Tibial artery (tissue), 4 donors: ENCODE data around the gene INPP5B.

ENCODE experiments used
- DNase-seq, 2 donors: peaks; one replicate each; pipeline ENCODE4 v3.0.0-alpha.2; 2019
- H3K27ac ChIP-seq, 2 donors: fragments of 200-600 bp; sonication (generic) in 1 of 2; 1 replicate in 1 of 2; 2 replicates in 1 of 2; pipeline ENCODE4 v1.5.1; 2018 to 2019; ENCODE audit warnings: mild to moderate bottlenecking in 1 of 2
- H3K27me3 ChIP-seq, 2 donors: fragments of 200-600 bp; sonication (generic) in 1 of 2; one replicate each; pipeline versions ENCODE4 v1.5.1 to v1.6.0; 2016 to 2019
- H3K36me3 ChIP-seq, 3 donors: fragments of 200-600 bp; sonication (generic) in 2 of 3; one replicate each; pipeline ENCODE4 v1.5.1; 2016 to 2019; ENCODE audit warnings: mild to moderate bottlenecking in 2 of 3
- H3K4me1 ChIP-seq, 4 donors: fragments of 200-600 bp; sonication (generic) in 2 of 4; 1 replicate in 3 of 4; 2 replicates in 1 of 4; pipeline ENCODE4 v1.5.1; 2016 to 2019
- H3K4me3 ChIP-seq, 2 donors: fragments of 200-600 bp; sonication (generic) in 1 of 2; 1 replicate in 1 of 2; 2 replicates in 1 of 2; pipeline ENCODE4 v1.5.1; 2018 to 2019; ENCODE audit warnings: mild to moderate bottlenecking in 2 of 2
- H3K9me3 ChIP-seq, 3 donors: fragments of 200-600 bp; sonication (generic) in 1 of 3; one replicate each; pipeline ENCODE4 v1.5.1; 2016 to 2019
- intact Hi-C: fragments of 100-400 bp; cut with DNase I; formaldehyde crosslinking; loops from one replicate; pipeline ENCODE4 v1.15.0; 2023; ENCODE audit warnings: low total_unique reads
- TF ChIP-seq, protein P1 (sequence below), 2 experiments: fragments of 200-600 bp in 1 of 2; fragments of 450-650 bp in 1 of 2; IDR thresholded peaks; one replicate each; pipeline ENCODE4 v1.5.1; 2017 to 2019; ENCODE audit warnings: antibody characterized with exemption in 2 of 2, mild to moderate bottlenecking in 1 of 2, moderate library complexity in 1 of 2

Gene INPP5B

DNA sequence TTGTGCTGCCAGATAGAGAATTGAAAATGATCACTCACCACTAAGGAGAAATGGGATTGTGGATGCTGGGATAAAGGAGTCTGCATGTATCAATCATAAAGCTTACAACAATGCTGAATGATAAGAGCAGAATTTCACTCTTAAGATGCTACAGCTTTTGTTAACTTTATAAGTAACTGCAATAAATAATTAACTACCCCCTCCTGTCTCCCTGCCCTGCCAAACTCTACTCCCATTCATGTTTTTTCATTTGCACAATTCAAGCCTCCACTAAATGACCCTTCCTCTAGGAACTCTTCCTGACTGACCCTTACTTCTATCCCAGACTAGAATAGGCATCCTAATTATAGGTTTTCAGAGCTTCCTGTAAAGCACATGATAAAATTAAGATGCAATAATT lies 102.3 kb downstream of the INPP5B start:
- H3K4me1 ChIP-seq = peaks cover 0 to 4% (median under 1%) of the 10 kb centered on the region in 4 donors
- H3K27me3 ChIP-seq = no peaks in the 10 kb centered on the region
- H3K36me3 ChIP-seq = peaks cover 1 to 17% (median 6%) of the 10 kb centered on the region in 3 donors
- H3K9me3 ChIP-seq = no peaks in the 10 kb centered on the region
- no peak for DNase-seq
- H3K27ac ChIP-seq = no peak overlapping the region
- TF ChIP-seq, protein P1, sequence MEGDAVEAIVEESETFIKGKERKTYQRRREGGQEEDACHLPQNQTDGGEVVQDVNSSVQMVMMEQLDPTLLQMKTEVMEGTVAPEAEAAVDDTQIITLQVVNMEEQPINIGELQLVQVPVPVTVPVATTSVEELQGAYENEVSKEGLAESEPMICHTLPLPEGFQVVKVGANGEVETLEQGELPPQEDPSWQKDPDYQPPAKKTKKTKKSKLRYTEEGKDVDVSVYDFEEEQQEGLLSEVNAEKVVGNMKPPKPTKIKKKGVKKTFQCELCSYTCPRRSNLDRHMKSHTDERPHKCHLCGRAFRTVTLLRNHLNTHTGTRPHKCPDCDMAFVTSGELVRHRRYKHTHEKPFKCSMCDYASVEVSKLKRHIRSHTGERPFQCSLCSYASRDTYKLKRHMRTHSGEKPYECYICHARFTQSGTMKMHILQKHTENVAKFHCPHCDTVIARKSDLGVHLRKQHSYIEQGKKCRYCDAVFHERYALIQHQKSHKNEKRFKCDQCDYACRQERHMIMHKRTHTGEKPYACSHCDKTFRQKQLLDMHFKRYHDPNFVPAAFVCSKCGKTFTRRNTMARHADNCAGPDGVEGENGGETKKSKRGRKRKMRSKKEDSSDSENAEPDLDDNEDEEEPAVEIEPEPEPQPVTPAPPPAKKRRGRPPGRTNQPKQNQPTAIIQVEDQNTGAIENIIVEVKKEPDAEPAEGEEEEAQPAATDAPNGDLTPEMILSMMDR (IDR thresholded peaks at IDR 0.05) = no peak
- intact Hi-C loops = no loop called here
- H3K4me3 ChIP-seq = no peak overlapping the region

DNA sequence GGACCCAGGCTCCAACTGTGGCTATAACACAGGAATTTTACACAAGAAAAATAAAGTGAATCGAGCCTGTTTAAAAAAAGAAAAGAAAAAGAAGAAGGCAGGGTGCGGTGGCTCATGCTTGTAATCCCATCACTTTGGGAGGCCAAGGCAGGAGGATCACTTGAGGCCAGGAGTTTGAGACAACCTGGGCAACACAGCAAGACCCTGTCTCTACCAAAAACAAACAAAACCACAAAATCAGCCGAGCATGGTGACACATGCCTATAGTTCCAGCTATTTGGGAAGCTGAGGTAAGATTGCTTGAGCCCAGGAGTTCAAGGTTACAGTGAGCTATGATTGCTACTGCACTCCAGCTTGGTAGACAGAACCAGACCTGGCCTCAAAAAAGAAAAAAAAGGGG lies 105.2 kb downstream of the INPP5B start:
- TF ChIP-seq, protein P1 (IDR thresholded peaks at IDR 0.05) = no peak
- Histone ChIP-seq H3K36me3 (peaks cover 19 to 43% (median 30%) of the 10 kb centered on the region in 3 donors), H3K4me3 (no peak overlapping the region), H3K9me3 (no peaks in the 10 kb centered on the region), H3K27me3 (no peaks in the 10 kb centered on the region), H3K27ac (no peak overlapping the region), H3K4me1 (peaks cover 0 to 4% (median 0%) of the 10 kb centered on the region in 4 donors)
- intact Hi-C loops = no loop called here
- DNase-seq = no peak

DNA sequence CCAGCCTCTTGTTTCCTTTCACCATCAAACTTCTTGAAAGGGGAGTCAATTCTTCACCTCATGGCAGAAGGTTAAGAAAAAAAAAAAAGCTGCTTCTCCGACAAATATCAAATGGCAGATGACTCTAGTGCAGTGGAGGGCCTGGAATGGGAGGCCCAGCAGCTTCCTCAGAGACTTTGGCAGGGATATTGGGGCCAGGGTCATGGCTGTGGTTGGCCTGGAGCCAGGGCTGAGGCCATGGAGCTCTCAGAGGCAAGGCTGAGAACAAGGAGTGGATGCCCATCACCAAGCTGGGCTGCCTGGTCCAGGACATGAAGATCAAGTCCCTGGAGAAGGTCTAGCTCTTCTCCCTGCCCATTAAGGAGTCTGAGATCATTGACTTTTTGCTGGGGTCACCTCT lies 106.1 kb downstream of the INPP5B start:
- H3K4me3 ChIP-seq = no peak overlapping the region
- DNase-seq = no peak
- no peaks in the 10 kb centered on the region for H3K9me3 ChIP-seq
- TF ChIP-seq, protein P1 (IDR thresholded peaks at IDR 0.05) = no peak
- peaks cover 28 to 52% (median 39%) of the 10 kb centered on the region in 3 donors for H3K36me3 ChIP-seq
- H3K27ac ChIP-seq = no peak overlapping the region
- H3K4me1 ChIP-seq = peaks cover 0 to 4% (median 0%) of the 10 kb centered on the region in 4 donors
- intact Hi-C loops = no loop called here
- no peaks in the 10 kb centered on the region for H3K27me3 ChIP-seq

DNA sequence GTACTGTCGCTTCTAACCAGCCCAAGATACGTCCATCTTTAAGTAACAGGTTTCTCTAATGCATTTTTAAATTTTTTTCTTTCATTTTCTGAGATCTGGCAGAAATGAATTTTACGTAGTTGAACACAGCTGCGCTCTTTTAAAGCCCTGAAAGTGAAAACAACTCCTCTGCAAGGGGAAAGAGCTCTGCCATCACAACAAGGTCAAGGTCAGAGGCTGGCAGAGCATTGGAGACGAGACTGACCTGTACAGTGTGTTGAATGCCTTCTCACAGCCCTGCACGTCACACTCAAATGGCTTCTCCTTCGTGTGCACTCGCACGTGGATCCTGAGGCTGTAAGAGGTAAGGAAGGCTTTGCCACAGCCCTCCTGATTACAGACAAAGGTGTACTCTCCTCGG lies 107.2 kb downstream of the INPP5B start:
- peaks cover 37 to 62% (median 49%) of the 10 kb centered on the region in 3 donors for H3K36me3 ChIP-seq
- no peak overlapping the region for H3K27ac ChIP-seq
- intact Hi-C loops = no loop called here
- no peaks in the 10 kb centered on the region for H3K9me3 ChIP-seq
- H3K4me3 ChIP-seq = no peak overlapping the region
- no peak for DNase-seq
- peaks cover 0 to 4% (median 0%) of the 10 kb centered on the region in 4 donors for H3K4me1 ChIP-seq
- H3K27me3 ChIP-seq = no peaks in the 10 kb centered on the region
- TF ChIP-seq, protein P1 (IDR thresholded peaks at IDR 0.05) = no peak

DNA sequence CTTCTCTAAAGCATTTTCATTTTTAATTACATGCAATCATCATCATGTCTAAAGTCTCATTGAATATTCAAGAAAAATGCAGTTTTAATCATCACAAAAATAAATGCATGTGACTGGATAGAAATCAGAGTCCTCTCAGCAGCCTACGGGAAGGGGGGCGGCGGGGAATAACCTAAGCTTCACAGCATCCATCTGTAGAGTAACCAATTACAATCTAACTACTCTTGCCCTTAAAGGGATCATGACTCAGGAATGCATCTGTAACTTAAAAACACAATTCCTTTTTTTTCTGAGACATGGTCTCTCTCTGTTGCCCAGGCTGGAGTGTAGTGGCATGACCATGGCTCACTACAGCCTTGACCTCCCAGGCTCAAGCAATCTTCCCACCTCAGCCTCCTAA lies 110.1 kb downstream of the INPP5B start:
- peaks cover 0 to 4% (median 0%) of the 10 kb centered on the region in 4 donors for H3K4me1 ChIP-seq
- no peaks in the 10 kb centered on the region for H3K9me3 ChIP-seq
- H3K36me3 ChIP-seq = peaks cover 66 to 91% (median 78%) of the 10 kb centered on the region in 3 donors
- intact Hi-C loops = no loop called here
- DNase-seq = no peak
- no peaks in the 10 kb centered on the region for H3K27me3 ChIP-seq
- no peak overlapping the region for H3K4me3 ChIP-seq
- TF ChIP-seq, protein P1 (IDR thresholded peaks at IDR 0.05) = no peak
- H3K27ac ChIP-seq = no peak overlapping the region

DNA sequence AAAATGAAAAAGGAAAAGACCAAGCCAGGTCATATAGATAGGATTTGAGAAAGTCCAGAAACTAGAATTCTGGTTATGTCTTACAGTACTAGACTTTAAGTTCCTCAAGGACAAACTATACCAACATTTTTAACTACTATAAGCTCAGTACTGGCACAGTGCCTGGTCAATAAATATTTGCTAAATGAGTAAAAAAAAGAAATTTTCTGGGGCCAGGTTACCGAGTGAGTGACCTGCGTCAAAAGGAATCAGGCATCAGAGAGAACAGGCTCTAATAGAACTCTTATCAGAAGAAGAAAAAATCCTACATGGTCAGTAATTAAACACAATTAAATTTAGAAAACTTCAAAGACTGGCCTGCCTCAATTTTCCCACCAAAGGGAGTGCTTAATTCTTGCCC lies 115.0 kb downstream of the INPP5B start:
- intact Hi-C loops = no loop called here
- no peak overlapping the region for H3K27ac ChIP-seq
- no peaks in the 10 kb centered on the region for H3K27me3 ChIP-seq
- peaks cover 73 to 98% (median 83%) of the 10 kb centered on the region in 3 donors for H3K36me3 ChIP-seq
- no peaks in the 10 kb centered on the region for H3K9me3 ChIP-seq
- H3K4me1 ChIP-seq = no peaks in the 10 kb centered on the region
- TF ChIP-seq, protein P1 (IDR thresholded peaks at IDR 0.05) = no peak
- DNase-seq = no peak
- no peak overlapping the region for H3K4me3 ChIP-seq
